Measurements from ENCODE around the gene STPG4. TPM values are rescaled to one million over a fixed set of nuclear protein-coding genes. Genes with fewer than 3 reads are reported as not detected.
"Not testable (repeated sequence)": the region's sequence is repeated elsewhere in the genome, so short reads cannot be mapped to it uniquely, and the experiment has no call there.

The STPG4 gene
- total and polyA plus RNA-seq, 7 experiments from 2014 or later = 0.24 to 0.95 (median 0.73) TPM; not detected in 4

DNA sequence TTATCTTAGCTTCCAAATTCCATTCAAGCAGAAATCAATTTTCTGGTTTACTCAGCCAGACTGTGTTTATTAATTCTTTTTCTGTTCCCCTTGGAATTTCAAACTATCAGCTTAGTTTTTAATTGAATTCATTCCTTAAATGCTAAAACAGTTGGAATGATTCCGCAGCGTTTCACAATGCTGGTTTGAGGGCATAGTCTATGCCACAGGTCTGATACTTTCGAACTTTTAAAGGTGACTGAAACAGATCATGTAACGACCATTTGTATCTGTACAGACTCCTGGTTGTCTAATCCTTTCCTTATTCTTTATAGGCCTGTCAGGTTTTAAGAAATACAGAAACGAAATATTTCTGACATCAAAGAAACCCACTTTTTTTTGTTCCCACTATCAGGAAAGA lies 45.4 kb downstream of the STPG4 start:
- Histone ChIP-seq H3K4me1 (ENCODE audit: control insufficient read depth in 2 of 2, insufficient read depth in 2 of 2, low read length in 2 of 2) (no peaks in the 10 kb centered on the region), H3K4me3 (ENCODE audit: low read length) (no peak overlapping the region), H3K9me3 (ENCODE audit: control insufficient read depth in 2 of 3, low read length in 3 of 3) (no peaks in the 10 kb centered on the region), H3K27me3 (ENCODE audit: control insufficient read depth in 2 of 2, insufficient read depth in 2 of 2, low read length in 2 of 2) (no peaks in the 10 kb centered on the region), H3K36me3 (ENCODE audit: control insufficient read depth in 2 of 3, insufficient read depth in 3 of 3, low read length in 3 of 3) (no peaks in the 10 kb centered on the region), H3K27ac (ENCODE audit: low read depth, low read length) (no peak overlapping the region)
- intact Hi-C loops (cut with micrococcal nuclease) = no loop called here
- peaks cover 0 to 2% (median 0%) of the 10 kb centered on the region in 7 donors for H3K4me1 Mint-ChIP-seq
- H3K36me3 Mint-ChIP-seq = no peaks in the 10 kb centered on the region
- H3K27me3 Mint-ChIP-seq = peaks cover 0 to 5% (median 0%) of the 10 kb centered on the region in 5 donors
- H3K27ac Mint-ChIP-seq = no peak overlapping the region
- ChIA-PET CTCF (no interaction called here), POLR2A (no interaction called here)
- DNase-seq = no peak
- no peak for ATAC-seq
- no peak overlapping the region for H3K4me3 Mint-ChIP-seq
- no peaks in the 10 kb centered on the region for H3K9me3 Mint-ChIP-seq

DNA sequence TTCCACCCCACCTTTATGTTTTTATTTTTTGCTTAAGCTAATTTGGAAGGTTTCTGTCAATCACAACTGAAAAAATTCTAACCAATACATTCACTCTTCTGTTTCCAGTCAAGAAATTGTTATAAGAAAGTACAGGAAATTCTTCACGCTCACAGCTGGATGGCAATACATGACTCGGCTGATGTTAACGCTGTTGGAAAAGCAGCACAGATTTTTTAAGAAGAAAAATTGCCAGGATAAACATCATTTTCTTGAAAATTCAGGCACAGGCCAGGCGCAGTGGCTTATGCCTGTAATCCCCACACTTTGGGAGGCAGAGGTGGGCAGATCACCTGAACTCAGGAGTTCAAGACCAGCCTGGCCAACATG lies 46.1 kb downstream of the STPG4 start:
- H3K4me1 ChIP-seq (ENCODE audit: control insufficient read depth in 2 of 2, insufficient read depth in 2 of 2, low read length in 2 of 2) = no peaks in the 10 kb centered on the region
- H3K27ac Mint-ChIP-seq = no peak overlapping the region
- no peaks in the 10 kb centered on the region for H3K36me3 Mint-ChIP-seq
- DNase-seq = no peak
- H3K4me3 ChIP-seq (ENCODE audit: low read length) = no peak overlapping the region
- intact Hi-C loops (cut with micrococcal nuclease) = no loop called here
- no peaks in the 10 kb centered on the region for H3K27me3 ChIP-seq (ENCODE audit: control insufficient read depth in 2 of 2, insufficient read depth in 2 of 2, low read length in 2 of 2)
- no peaks in the 10 kb centered on the region for H3K9me3 ChIP-seq (ENCODE audit: control insufficient read depth in 2 of 3, low read length in 3 of 3)
- no peak for ATAC-seq
- H3K9me3 Mint-ChIP-seq = no peaks in the 10 kb centered on the region
- no peak overlapping the region for H3K27ac ChIP-seq (ENCODE audit: low read depth, low read length)
- POLR2A ChIA-PET = no interaction called here
- H3K27me3 Mint-ChIP-seq = peaks cover 0 to 5% (median 0%) of the 10 kb centered on the region in 5 donors
- peaks cover 0 to 2% (median 0%) of the 10 kb centered on the region in 7 donors for H3K4me1 Mint-ChIP-seq
- no peak overlapping the region for H3K4me3 Mint-ChIP-seq
- H3K36me3 ChIP-seq (ENCODE audit: control insufficient read depth in 2 of 3, insufficient read depth in 3 of 3, low read length in 3 of 3) = no peaks in the 10 kb centered on the region
- CTCF ChIA-PET = interaction anchor here (0.6 kb wide), 1 partner anchor 433 kb away, joined by 3 read pairs; no protein-coding TSS in a partner anchor

DNA sequence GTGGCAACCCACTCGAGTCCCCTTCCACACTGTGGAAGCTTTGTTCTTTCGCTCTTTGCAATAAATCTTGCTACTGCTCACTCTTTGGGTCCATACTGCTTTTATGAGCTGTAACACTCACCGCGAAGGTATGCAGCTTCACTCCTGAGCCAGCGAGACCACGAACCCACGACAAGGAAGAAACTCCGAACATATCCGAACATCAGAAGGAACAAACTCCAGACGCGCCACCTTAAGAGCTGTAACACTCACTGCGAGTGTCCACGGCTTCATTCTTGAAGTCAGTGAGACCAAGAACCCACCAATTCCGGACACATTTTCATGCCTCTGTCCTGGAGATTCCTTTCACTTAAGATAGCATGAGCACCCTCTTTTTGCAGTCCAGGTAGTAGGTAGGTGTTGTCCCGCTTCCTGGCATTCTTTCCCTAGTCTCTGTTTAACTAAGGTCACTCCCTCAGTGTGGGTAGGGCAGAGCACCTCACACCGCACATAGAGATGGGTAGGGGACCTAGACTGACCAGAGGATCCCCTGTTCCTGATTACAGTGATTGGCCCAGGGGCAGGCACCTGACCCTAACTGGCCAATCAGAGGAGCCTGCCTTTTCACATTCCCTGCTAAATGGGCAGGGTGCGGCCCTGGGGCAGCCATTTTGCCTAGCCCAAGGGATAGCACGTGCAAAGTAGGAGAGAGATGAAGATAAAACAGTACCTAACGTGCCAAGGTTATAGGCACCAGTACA lies 46.7 kb downstream of the STPG4 start:
- H3K9me3 ChIP-seq (ENCODE audit: control insufficient read depth in 2 of 3, low read length in 3 of 3); H3K36me3 ChIP-seq (ENCODE audit: control insufficient read depth in 2 of 3, insufficient read depth in 3 of 3, low read length in 3 of 3); H3K27ac ChIP-seq (ENCODE audit: low read depth, low read length); H3K27ac Mint-ChIP-seq; H3K4me1 ChIP-seq (ENCODE audit: control insufficient read depth in 2 of 2, insufficient read depth in 2 of 2, low read length in 2 of 2); H3K4me3 ChIP-seq (ENCODE audit: low read length); H3K27me3 ChIP-seq (ENCODE audit: control insufficient read depth in 2 of 2, insufficient read depth in 2 of 2, low read length in 2 of 2); H3K4me3 Mint-ChIP-seq; H3K27me3 Mint-ChIP-seq; H3K36me3 Mint-ChIP-seq; H3K4me1 Mint-ChIP-seq; POLR2A ChIA-PET; intact Hi-C loops (cut with micrococcal nuclease); H3K9me3 Mint-ChIP-seq; ATAC-seq; DNase-seq: not testable (repeated sequence)
- CTCF ChIA-PET = interaction anchor here (0.6 kb wide), 1 partner anchor 433 kb away, joined by 3 read pairs; no protein-coding TSS in a partner anchor

DNA sequence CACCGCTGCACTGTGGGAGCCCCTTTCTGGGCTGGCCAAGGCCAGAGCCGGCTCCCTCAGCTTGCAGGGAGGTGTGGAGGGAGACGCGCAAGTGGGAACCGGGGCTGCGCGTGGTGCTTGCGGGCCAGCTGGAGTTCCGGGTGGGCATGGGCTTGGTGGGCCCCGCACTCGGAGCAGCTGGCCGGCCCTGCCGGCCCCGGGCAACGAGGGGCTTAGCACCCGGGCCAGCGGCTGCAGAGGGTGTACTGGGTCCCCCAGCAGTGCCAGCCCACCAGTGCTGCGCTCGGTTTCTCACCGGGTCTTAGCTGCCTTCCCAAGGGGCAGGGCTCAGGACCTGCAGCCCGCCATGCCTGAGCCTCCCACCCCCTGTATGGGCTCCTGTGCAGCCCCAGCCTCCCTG lies 47.9 kb downstream of the STPG4 start:
- H3K27ac Mint-ChIP-seq, H3K27me3 Mint-ChIP-seq, CTCF ChIA-PET: not testable (repeated sequence)

DNA sequence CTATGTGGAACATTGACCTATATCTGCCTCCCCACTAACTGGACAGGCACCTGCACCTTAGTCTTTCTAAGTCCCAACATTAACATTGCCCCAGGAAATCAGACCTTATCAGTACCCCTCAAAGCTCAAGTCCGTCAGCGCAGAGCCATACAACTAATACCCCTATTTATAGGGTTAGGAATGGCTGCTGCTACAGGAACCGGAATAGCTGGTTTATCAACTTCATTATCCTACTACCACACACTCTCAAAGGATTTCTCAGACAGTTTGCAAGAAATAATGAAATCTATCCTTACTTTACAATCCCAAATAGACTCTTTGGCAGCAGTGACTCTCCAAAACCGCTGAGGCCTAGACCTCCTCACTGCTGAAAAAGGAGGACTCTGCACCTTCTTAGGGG lies 48.9 kb downstream of the STPG4 start:
- DNase-seq; H3K9me3 Mint-ChIP-seq; POLR2A ChIA-PET; H3K36me3 ChIP-seq (ENCODE audit: control insufficient read depth in 2 of 3, insufficient read depth in 3 of 3, low read length in 3 of 3); H3K4me1 Mint-ChIP-seq; H3K4me3 ChIP-seq (ENCODE audit: low read length); H3K27ac Mint-ChIP-seq; H3K36me3 Mint-ChIP-seq; intact Hi-C loops (cut with micrococcal nuclease); H3K27ac ChIP-seq (ENCODE audit: low read depth, low read length); ATAC-seq; H3K27me3 ChIP-seq (ENCODE audit: control insufficient read depth in 2 of 2, insufficient read depth in 2 of 2, low read length in 2 of 2); H3K4me3 Mint-ChIP-seq; H3K9me3 ChIP-seq (ENCODE audit: control insufficient read depth in 2 of 3, low read length in 3 of 3); H3K27me3 Mint-ChIP-seq; H3K4me1 ChIP-seq (ENCODE audit: control insufficient read depth in 2 of 2, insufficient read depth in 2 of 2, low read length in 2 of 2): not testable (repeated sequence)
- CTCF ChIA-PET = interaction anchor here (0.7 kb wide), 1 partner anchor 432 kb away, joined by 3 read pairs; no protein-coding TSS in a partner anchor

More for the DNA sequence above, 47.9 kb downstream of the STPG4 start:
- H3K4me1 Mint-ChIP-seq; DNase-seq; ATAC-seq; H3K4me3 ChIP-seq (ENCODE audit: low read length); H3K36me3 ChIP-seq (ENCODE audit: control insufficient read depth in 2 of 3, insufficient read depth in 3 of 3, low read length in 3 of 3); H3K9me3 Mint-ChIP-seq; H3K27me3 ChIP-seq (ENCODE audit: control insufficient read depth in 2 of 2, insufficient read depth in 2 of 2, low read length in 2 of 2); H3K9me3 ChIP-seq (ENCODE audit: control insufficient read depth in 2 of 3, low read length in 3 of 3); intact Hi-C loops (cut with micrococcal nuclease); H3K36me3 Mint-ChIP-seq; H3K4me3 Mint-ChIP-seq; H3K4me1 ChIP-seq (ENCODE audit: control insufficient read depth in 2 of 2, insufficient read depth in 2 of 2, low read length in 2 of 2); POLR2A ChIA-PET; H3K27ac ChIP-seq (ENCODE audit: low read depth, low read length): not testable (repeated sequence)

DNA sequence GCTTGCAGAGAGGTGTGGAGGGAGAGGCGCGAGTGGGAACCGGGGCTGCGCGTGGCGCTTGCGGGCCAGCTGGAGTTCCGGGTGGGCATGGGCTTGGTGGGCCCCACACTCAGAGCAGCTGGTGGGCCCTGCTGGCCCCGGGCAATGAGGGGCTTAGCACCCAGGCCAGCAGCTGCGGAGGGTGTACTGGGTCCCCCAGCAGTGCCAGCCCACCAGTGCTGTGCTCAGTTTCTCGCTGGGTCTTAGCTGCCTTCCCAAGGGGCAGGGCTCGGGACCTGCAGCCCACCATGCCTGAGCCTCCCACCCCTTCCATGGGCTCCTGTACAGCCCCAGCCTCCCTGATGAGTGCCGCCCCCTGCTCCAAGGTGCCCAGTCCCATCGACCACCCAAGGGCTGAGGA lies 55.4 kb downstream of the STPG4 start:
- intact Hi-C loops (cut with micrococcal nuclease); POLR2A ChIA-PET; H3K9me3 ChIP-seq (ENCODE audit: control insufficient read depth in 2 of 3, low read length in 3 of 3); H3K4me3 Mint-ChIP-seq; H3K9me3 Mint-ChIP-seq; H3K27me3 ChIP-seq (ENCODE audit: control insufficient read depth in 2 of 2, insufficient read depth in 2 of 2, low read length in 2 of 2); CTCF ChIA-PET; H3K4me1 ChIP-seq (ENCODE audit: control insufficient read depth in 2 of 2, insufficient read depth in 2 of 2, low read length in 2 of 2); ATAC-seq; H3K27ac Mint-ChIP-seq; H3K36me3 Mint-ChIP-seq; H3K4me1 Mint-ChIP-seq; H3K27ac ChIP-seq (ENCODE audit: low read depth, low read length); H3K4me3 ChIP-seq (ENCODE audit: low read length); DNase-seq; H3K27me3 Mint-ChIP-seq; H3K36me3 ChIP-seq (ENCODE audit: control insufficient read depth in 2 of 3, insufficient read depth in 3 of 3, low read length in 3 of 3): not testable (repeated sequence)

DNA sequence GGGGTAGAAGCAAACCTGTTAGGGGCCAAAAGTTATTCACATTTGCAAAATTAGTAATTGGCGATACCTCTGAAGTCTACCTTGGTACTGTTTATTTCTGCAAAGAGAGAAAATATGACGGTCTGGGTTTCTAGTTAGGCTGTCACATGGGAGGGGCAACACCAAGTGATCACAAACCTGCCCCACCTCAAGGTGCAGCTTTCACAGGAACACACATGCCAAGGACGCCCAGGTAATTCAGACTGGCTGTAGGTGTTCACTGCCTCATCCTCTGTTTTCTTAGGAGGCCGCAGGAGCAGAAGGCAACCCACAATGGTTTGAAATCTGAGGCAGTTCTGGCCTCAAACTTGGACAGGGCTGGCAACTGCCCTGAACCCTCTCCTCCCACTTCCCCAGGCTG lies 56.2 kb downstream of the STPG4 start:
- H3K9me3 Mint-ChIP-seq = no peaks in the 10 kb centered on the region
- H3K4me1 Mint-ChIP-seq = peaks cover 0 to 2% (median 0%) of the 10 kb centered on the region in 7 donors
- peaks cover 0 to 3% (median 0%) of the 10 kb centered on the region in 5 donors for H3K27me3 Mint-ChIP-seq
- DNase-seq (no peak), ATAC-seq (no peak)
- no peak overlapping the region for H3K27ac ChIP-seq (ENCODE audit: low read depth, low read length)
- no peak overlapping the region for H3K27ac Mint-ChIP-seq
- intact Hi-C loops (cut with micrococcal nuclease) = no loop called here
- H3K9me3 ChIP-seq (ENCODE audit: control insufficient read depth in 2 of 3, low read length in 3 of 3) = no peaks in the 10 kb centered on the region
- H3K4me1 ChIP-seq (ENCODE audit: control insufficient read depth in 2 of 2, insufficient read depth in 2 of 2, low read length in 2 of 2) = no peaks in the 10 kb centered on the region
- H3K27me3 ChIP-seq (ENCODE audit: control insufficient read depth in 2 of 2, insufficient read depth in 2 of 2, low read length in 2 of 2) = no peaks in the 10 kb centered on the region
- no peak overlapping the region for H3K4me3 Mint-ChIP-seq
- CTCF ChIA-PET = no interaction called here
- H3K4me3 ChIP-seq (ENCODE audit: low read length) = no peak overlapping the region
- POLR2A ChIA-PET = no interaction called here
- no peaks in the 10 kb centered on the region for H3K36me3 ChIP-seq (ENCODE audit: control insufficient read depth in 2 of 3, insufficient read depth in 3 of 3, low read length in 3 of 3)
- no peaks in the 10 kb centered on the region for H3K36me3 Mint-ChIP-seq
